Vagina (tissue), 2 donors: ENCODE results near the gene PNMA1. TPM values are rescaled to one million over a fixed set of nuclear protein-coding genes. Genes with fewer than 3 reads are reported as not detected.

Experiments used
- DNase-seq, 2 donors: peaks; one replicate each; pipeline ENCODE4 v3.0.0-alpha.2; 2017; ENCODE audit errors: extremely low spot score in 2 of 2
- H3K27ac ChIP-seq: fragments of 200-600 bp; sonication (generic); one replicate; pipeline ENCODE4 v1.5.1; 2019
- H3K27me3 ChIP-seq: fragments of 200-600 bp; sonication (generic); one replicate; pipeline ENCODE4 v1.5.1; 2019
- H3K36me3 ChIP-seq, 2 donors: fragments of 200-600 bp; sonication (generic); one replicate each; pipeline ENCODE4 v1.5.1; 2017 to 2019
- H3K4me1 ChIP-seq: fragments of 200-600 bp; sonication (generic); one replicate; pipeline ENCODE4 v1.5.1; 2019
- H3K4me3 ChIP-seq, 2 donors: fragments of 200-600 bp; sonication (generic); 1 replicate in 1 of 2; 2 replicates in 1 of 2; pipeline ENCODE4 v1.5.1; 2016 to 2019
- H3K9me3 ChIP-seq: fragments of 200-600 bp; sonication (generic); one replicate; pipeline ENCODE4 v1.5.1; 2019
- POLR2A ChIP-seq, 2 donors: fragments of 450-650 bp; IDR thresholded peaks; one replicate each; pipeline ENCODE4 v1.6.1; 2017; ENCODE audit warnings: antibody characterized with exemption in 2 of 2, mild to moderate bottlenecking in 2 of 2, moderate library complexity in 2 of 2
- POLR2AphosphoS5 ChIP-seq, 2 donors: sonication (generic); formaldehyde crosslinking; IDR thresholded peaks; one replicate each; pipeline ENCODE4 v1.9.0; 2017; ENCODE audit warnings: antibody characterized with exemption in 2 of 2, mild to moderate bottlenecking in 2 of 2, low read depth in 1 of 2; ENCODE audit not compliant: insufficient read depth in 1 of 2
- intact Hi-C: fragments of 100-400 bp; cut with DNase I; formaldehyde crosslinking; loops from one replicate; pipeline ENCODE4 v1.15.1; 2023
- total RNA-seq: library from RNA; depleted of rRNA; stranded (reverse); fragments of >200 nt; gene quantifications from one replicate; pipeline ENCODE4 v1.2.3, GENCODE V29; 2016
- TF ChIP-seq, protein P1 (sequence below), 3 experiments: fragments of 450-650 bp in 2 of 3; fragments of 200-600 bp in 1 of 3; sonication (generic) in 1 of 3; IDR thresholded peaks; one replicate each; pipeline ENCODE4 v1.5.1; 2017 to 2019; ENCODE audit warnings: antibody characterized with exemption in 3 of 3, mild to moderate bottlenecking in 2 of 3, moderate library complexity in 2 of 3

The PNMA1 gene
- total RNA-seq, 1 donor from 2014 or later = 35.4 TPM

DNA sequence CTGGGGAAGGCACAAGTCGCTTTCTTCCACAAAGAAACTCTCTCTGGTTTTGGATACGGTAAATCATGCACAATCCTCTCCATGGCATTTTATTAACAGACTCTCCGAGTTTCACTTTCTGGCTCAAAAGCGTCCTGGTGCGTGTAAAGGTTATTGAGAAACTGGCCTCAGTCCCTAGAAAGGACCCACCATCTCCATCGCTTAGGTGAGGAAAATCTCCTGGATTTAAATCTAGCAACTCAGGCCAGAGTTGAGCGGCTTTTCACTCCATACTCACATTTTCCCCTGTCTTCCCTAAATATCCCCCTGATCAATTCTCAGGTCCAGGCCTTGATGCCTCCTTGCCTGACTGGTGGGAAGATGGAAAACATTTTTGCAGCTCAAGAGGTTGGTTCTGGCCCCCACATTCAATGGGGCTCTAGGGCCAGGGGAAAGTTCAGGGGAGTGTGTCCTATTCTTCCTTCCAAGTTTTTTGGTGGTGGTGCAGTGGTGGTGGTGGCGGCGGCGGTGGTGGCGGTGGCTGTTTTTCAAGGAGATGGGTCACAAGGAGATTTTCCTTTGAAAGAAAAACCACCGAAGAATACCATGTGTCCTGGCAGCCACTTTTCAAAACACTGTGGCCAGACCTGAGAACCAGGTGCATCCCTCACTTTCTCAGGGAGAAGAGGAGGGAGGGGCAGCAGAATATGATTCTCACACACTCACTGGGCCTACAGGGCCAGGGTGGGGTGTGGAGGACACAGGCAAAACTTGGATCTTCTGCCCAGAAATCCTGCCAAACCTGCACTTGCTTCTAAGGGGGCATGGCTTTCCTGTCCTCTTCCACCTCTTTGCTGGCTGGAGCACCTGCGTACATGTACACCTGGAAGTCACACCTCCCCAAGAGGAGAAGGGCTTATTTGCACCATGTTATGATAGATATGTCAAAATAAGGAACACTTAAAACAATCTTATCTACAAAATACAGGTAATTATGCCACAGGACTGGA is 46.7 kb upstream of the PNMA1 start:
- Histone ChIP-seq H3K36me3 (no peaks in the 10 kb centered on the region), H3K4me1 (peaks cover 85% of the 10 kb centered on the region), H3K4me3 (peak overlapping the region; percentile 68 to 96), H3K27ac (peak overlapping the region; percentile 98), H3K27me3 (no peaks in the 10 kb centered on the region), H3K9me3 (no peaks in the 10 kb centered on the region)
- TF ChIP-seq, protein P1, sequence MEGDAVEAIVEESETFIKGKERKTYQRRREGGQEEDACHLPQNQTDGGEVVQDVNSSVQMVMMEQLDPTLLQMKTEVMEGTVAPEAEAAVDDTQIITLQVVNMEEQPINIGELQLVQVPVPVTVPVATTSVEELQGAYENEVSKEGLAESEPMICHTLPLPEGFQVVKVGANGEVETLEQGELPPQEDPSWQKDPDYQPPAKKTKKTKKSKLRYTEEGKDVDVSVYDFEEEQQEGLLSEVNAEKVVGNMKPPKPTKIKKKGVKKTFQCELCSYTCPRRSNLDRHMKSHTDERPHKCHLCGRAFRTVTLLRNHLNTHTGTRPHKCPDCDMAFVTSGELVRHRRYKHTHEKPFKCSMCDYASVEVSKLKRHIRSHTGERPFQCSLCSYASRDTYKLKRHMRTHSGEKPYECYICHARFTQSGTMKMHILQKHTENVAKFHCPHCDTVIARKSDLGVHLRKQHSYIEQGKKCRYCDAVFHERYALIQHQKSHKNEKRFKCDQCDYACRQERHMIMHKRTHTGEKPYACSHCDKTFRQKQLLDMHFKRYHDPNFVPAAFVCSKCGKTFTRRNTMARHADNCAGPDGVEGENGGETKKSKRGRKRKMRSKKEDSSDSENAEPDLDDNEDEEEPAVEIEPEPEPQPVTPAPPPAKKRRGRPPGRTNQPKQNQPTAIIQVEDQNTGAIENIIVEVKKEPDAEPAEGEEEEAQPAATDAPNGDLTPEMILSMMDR (IDR thresholded peaks at IDR 0.05) = no peak
- TF ChIP-seq POLR2A (IDR thresholded peaks at IDR 0.05) (no peak), POLR2AphosphoS5 (IDR thresholded peaks at IDR 0.05; ENCODE audit: insufficient read depth in 1 of 2, low read depth in 1 of 2) (no peak)
- no peak for DNase-seq
- intact Hi-C loops = loop anchor here (1.0 to 5.0 kb wide), 2 partner anchors 20 to 34 kb away; no protein-coding TSS in a partner anchor

DNA sequence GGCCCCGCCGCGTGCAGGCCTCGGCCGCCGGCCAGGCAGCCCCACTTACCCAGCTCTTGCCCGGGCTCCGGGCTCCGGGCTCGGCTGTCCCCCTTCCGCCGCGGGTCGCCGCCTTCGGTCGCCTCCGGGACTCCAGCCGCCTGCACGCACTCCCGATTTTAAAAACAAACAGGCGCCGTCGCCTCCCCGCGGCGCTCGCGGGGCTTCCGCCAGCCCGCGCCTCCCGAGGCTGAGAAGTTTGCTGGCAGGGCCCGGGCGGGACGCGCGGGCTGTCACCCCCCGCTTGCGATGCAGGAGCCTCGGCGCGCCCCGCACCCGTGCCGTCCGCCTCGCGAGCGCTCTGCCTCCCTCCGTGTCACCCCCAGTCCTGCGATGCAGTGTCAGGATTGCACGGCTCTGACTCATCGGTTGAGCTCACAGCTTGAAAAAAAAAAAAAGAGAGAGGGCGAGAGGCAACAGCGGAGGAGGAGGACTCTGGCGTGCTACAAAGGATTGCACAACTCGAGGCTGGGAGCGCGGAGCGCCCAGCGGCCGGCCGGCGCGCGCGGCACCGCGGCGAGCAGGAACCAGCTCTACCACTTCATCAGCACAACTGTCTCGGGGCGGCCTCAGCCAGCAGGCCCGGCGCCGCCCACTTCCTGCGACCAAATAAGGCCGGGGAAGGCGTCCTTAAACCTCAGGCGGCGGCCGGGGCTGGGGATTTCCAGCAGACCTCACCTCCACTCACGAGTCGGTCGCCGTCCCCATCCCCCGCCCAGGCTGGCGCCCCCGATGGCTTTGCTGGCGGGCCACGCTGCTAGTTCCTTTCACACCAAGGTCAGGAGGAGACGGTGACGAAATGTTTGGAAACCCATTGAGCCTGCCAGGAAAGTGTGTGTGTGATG is 45.8 kb upstream of the PNMA1 start:
- H3K9me3 ChIP-seq = no peaks in the 10 kb centered on the region
- peaks cover 85% of the 10 kb centered on the region for H3K4me1 ChIP-seq
- peak in 1 of 2 donors; percentile 94 for TF ChIP-seq POLR2A (IDR thresholded peaks at IDR 0.05)
- peak; percentile 79 to 95 for TF ChIP-seq POLR2AphosphoS5 (IDR thresholded peaks at IDR 0.05; ENCODE audit: insufficient read depth in 1 of 2, low read depth in 1 of 2)
- TF ChIP-seq, protein P1 (IDR thresholded peaks at IDR 0.05) = no peak

DNA sequence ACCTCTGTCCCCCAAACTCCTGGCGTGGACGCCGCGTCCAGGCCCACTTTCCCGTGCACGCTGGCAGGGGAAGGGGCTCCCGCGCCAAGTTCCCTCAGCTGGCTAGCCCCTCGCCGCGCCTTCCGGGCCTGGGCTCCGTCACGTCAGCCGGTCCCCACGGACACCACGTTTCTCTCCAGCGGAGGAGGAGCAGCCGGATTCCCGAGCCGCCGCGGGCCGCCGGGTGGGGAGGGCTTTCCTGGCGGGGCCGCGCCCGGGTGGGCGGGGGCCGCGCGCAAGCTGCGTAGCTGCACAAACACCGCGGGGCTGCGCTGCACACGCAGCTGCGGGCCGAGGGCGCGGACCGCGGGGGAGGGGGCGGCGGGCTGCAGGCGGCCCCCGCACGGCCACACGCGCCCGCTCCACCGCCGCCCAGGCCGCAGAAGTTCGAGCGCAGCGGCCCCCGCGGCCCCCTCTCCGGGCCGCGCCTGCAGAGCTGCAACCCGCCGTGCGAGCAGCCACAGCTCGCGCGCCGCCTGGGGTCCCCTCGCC is 45.1 kb upstream of the PNMA1 start:
- H3K27ac ChIP-seq = peak overlapping the region; percentile 98
- no peaks in the 10 kb centered on the region for H3K9me3 ChIP-seq
- peak overlapping the region; percentile 68 to 96 for H3K4me3 ChIP-seq
- no peaks in the 10 kb centered on the region for H3K27me3 ChIP-seq
- peaks cover 85% of the 10 kb centered on the region for H3K4me1 ChIP-seq
- DNase-seq = no peak
- H3K36me3 ChIP-seq = no peaks in the 10 kb centered on the region
- intact Hi-C loops = loop anchor here (2.0 kb wide), 1 partner anchor 28 kb away; no protein-coding TSS in a partner anchor
- TF ChIP-seq POLR2A (IDR thresholded peaks at IDR 0.05) = no peak
- TF ChIP-seq, protein P1 (IDR thresholded peaks at IDR 0.05) = no peak
- TF ChIP-seq POLR2AphosphoS5 (IDR thresholded peaks at IDR 0.05; ENCODE audit: insufficient read depth in 1 of 2, low read depth in 1 of 2) = peak in 1 of 2 donors; percentile 2

More for the DNA sequence above, 45.8 kb upstream of the PNMA1 start:
- no peaks in the 10 kb centered on the region for H3K36me3 ChIP-seq
- intact Hi-C loops = loop anchor here (1.0 to 5.0 kb wide), 3 partner anchors 19 to 33 kb away; no protein-coding TSS in a partner anchor
- peak in 1 of 2 donors; percentile 99 for DNase-seq
- H3K27me3 ChIP-seq = no peaks in the 10 kb centered on the region
- peak overlapping the region; percentile 68 to 96 for H3K4me3 ChIP-seq
- peak overlapping the region; percentile 98 for H3K27ac ChIP-seq

DNA sequence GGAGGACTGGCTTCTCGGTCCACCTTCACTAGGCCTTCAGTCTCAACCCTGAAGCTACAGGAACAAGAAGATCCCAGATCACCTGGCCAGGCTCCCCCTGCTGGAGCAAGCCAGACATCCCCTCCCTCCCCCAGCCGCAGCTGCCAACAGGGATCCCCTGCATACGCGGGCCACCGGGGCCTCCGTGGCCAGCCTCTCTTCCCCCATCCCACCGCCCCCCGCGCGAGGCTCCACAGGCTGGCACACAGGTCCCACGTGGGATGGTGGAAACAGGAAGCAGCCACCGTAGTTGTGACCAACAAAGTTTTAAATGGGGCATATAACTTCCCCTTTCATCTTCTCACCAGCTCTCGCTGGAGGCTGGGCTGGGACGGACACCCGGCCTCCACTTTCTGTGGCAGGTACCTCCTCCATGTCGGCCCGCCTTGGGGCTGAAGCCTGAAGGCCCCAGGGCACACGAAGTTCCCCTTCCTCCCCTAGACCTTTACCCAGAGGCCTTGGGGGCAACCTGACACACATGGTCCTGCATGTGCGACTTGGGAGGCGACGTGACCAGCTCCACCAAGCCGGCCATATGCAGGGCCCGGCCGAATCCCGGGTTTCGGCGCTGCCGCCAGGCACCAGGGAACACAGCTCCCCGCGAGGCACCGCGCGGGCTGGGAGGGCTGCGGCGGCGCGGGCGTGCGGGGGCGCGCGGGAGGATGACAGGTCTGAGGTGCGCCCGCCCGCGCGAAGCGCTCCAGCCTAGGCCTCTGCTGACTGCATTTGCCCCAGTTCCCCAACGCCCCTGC is 44.4 kb upstream of the PNMA1 start:
- Histone ChIP-seq H3K9me3 (no peaks in the 10 kb centered on the region), H3K27me3 (no peaks in the 10 kb centered on the region), H3K4me1 (peaks cover 88% of the 10 kb centered on the region), H3K4me3 (peak overlapping the region; percentile 68 to 96), H3K36me3 (no peaks in the 10 kb centered on the region), H3K27ac (peak overlapping the region; percentile 98)
- intact Hi-C loops = loop anchor here (2.0 kb wide), 1 partner anchor 28 kb away; no protein-coding TSS in a partner anchor
- DNase-seq = no peak
- TF ChIP-seq POLR2AphosphoS5 (IDR thresholded peaks at IDR 0.05; ENCODE audit: insufficient read depth in 1 of 2, low read depth in 1 of 2) (peak in 1 of 2 donors; percentile 50), POLR2A (IDR thresholded peaks at IDR 0.05) (no peak)
- TF ChIP-seq, protein P1 (IDR thresholded peaks at IDR 0.05) = peak in 2 of 3 experiments; percentile 15 to 25
